H1 (cell line): ENCODE measurements around the gene COG7. TPM values are rescaled to one million over a fixed set of nuclear protein-coding genes. Genes with fewer than 3 reads are reported as not detected.

ENCODE experiments used
- CTCF ChIA-PET: fragments of 300-600 bp; sonication (Branson Sonifier 250); formaldehyde crosslinking; loops from one replicate; lab custom pipeline; 2021; ENCODE audit not compliant: partially characterized antibody; lab: Charles Lee
- POLR2A ChIA-PET: fragments of 300-600 bp; sonication (Branson Sonifier 250); formaldehyde crosslinking; loops from one replicate; lab custom pipeline; 2021; ENCODE audit warnings: inconsistent platforms; ENCODE audit not compliant: partially characterized antibody; lab: Charles Lee
- DNase-seq, 2 experiments: peaks; one replicate each; pipeline versions ENCODE4 v3.0.0 to v3.0.0-alpha.2; 2010 to 2022; ENCODE audit warnings: low spot score in 2 of 2, low read depth in 1 of 2, mixed read lengths in 1 of 2
- FAIRE-seq: peaks from 2 replicates; lab custom pipeline; 2011; peaks lifted over from hg19 to GRCh38; lab: Jason Lieb, UNC
- H2AFZ ChIP-seq: 2 replicates; pipeline ENCODE4 v1.8.1; 2012; ENCODE audit warnings: low read length, inconsistent platforms
- H2AK5ac ChIP-seq: 2 replicates; pipeline ENCODE4 v1.6.1; 2013; ENCODE audit warnings: low read depth, low read length
- H2BK120ac ChIP-seq: replicated peaks from 2 replicates; pipeline ENCODE3; 2013; ENCODE audit warnings: low read depth, low read length, inconsistent platforms
- H2BK12ac ChIP-seq: 2 replicates; pipeline ENCODE4 v1.6.1; 2013; ENCODE audit warnings: low read depth, low read length
- H2BK15ac ChIP-seq: 2 replicates; pipeline ENCODE4 v1.6.1; 2013; ENCODE audit warnings: low read length
- H2BK20ac ChIP-seq: 2 replicates; pipeline ENCODE4 v1.6.1; 2013; ENCODE audit warnings: low read length
- H2BK5ac ChIP-seq: 2 replicates; pipeline ENCODE4 v1.6.1; 2013; ENCODE audit warnings: low read depth, low read length
- H3K14ac ChIP-seq: 2 replicates; pipeline ENCODE4 v1.6.1; 2013; ENCODE audit warnings: inconsistent platforms; ENCODE audit not compliant: insufficient read length
- H3K18ac ChIP-seq: 2 replicates; pipeline ENCODE4 v1.6.1; 2013; ENCODE audit warnings: low read length; ENCODE audit errors: extremely low read depth
- H3K23ac ChIP-seq: 2 replicates; pipeline ENCODE4 v1.6.1; 2013; ENCODE audit warnings: inconsistent platforms; ENCODE audit not compliant: insufficient read length
- H3K23me2 ChIP-seq: 2 replicates; pipeline ENCODE4 v1.6.1; 2013; ENCODE audit warnings: low read depth, low read length
- H3K27ac ChIP-seq: 2 replicates; pipeline ENCODE4 v1.6.1; 2011; ENCODE audit warnings: low read depth, low read length, inconsistent platforms
- H3K27me3 ChIP-seq, 4 experiments: replicated peaks in 1 of 4; 1 replicate in 1 of 4; 2 replicates in 3 of 4; pipeline versions ENCODE4 v1.6.1 to v1.8.1; 2011 to 2013; ENCODE audit warnings: low read length in 3 of 4, mild to moderate bottlenecking in 3 of 4, inconsistent platforms in 2 of 4, mixed read lengths in 2 of 4, moderate library complexity in 1 of 4; ENCODE audit not compliant: control insufficient read depth in 3 of 4, insufficient read depth in 3 of 4; ENCODE audit errors: extremely low read depth in 1 of 4
- H3K36me3 ChIP-seq, 4 experiments: 2 replicates each; pipeline versions ENCODE4 v1.6.1 to v1.8.1; 2011 to 2013; ENCODE audit warnings: mild to moderate bottlenecking in 4 of 4, low read length in 3 of 4, moderate library complexity in 2 of 4, control low read depth in 1 of 4, inconsistent platforms in 1 of 4; ENCODE audit not compliant: insufficient read depth in 4 of 4, control insufficient read depth in 2 of 4
- H3K4ac ChIP-seq: replicated peaks from 2 replicates; pipeline ENCODE3; 2013; ENCODE audit warnings: low read length, low read depth, mixed read lengths, inconsistent platforms; ENCODE audit not compliant: insufficient read length
- H3K4me1 ChIP-seq, 4 experiments: replicated peaks in 1 of 4; 1 replicate in 1 of 4; 2 replicates in 3 of 4; pipeline versions ENCODE4 v1.6.1 to v1.8.1; 2011 to 2013; ENCODE audit warnings: low read length in 3 of 4, inconsistent platforms in 2 of 4, mixed read lengths in 1 of 4; ENCODE audit not compliant: insufficient read depth in 4 of 4, control insufficient read depth in 3 of 4
- H3K4me2 ChIP-seq, 2 experiments: 2 replicates each; pipeline versions ENCODE4 v1.6.1 to v1.8.1; 2011 to 2013; ENCODE audit warnings: low read depth in 2 of 2, low read length in 2 of 2, control low read depth in 1 of 2, inconsistent platforms in 1 of 2, mild to moderate bottlenecking in 1 of 2; ENCODE audit not compliant: insufficient read depth in 1 of 2
- H3K4me3 ChIP-seq, 4 experiments: fragments of 200-600, 300-600 bp in 1 of 4; sonication (generic), shearing (Covaris generic), sonication (Bioruptor Twin) in 1 of 4; 2 replicates each; pipeline versions ENCODE4 v1.5.1 to v1.8.1; 2011 to 2016; ENCODE audit warnings: low read length in 4 of 4, low read depth in 3 of 4, control low read depth in 2 of 4, inconsistent platforms in 2 of 4, mild to moderate bottlenecking in 2 of 4, mixed read lengths in 1 of 4, moderate library complexity in 1 of 4; ENCODE audit not compliant: insufficient read depth in 2 of 4; ENCODE audit errors: extremely low read depth in 1 of 4
- H3K56ac ChIP-seq: replicated peaks from 2 replicates; pipeline ENCODE3; 2013; ENCODE audit warnings: low read depth, mild to moderate bottlenecking, mixed read lengths, low read length, inconsistent platforms; ENCODE audit not compliant: insufficient read length
- H3K79me1 ChIP-seq: 2 replicates; pipeline ENCODE4 v1.6.1; 2013; ENCODE audit warnings: low read depth, low read length, control low read depth
- H3K79me2 ChIP-seq, 2 experiments: 2 replicates each; pipeline versions ENCODE4 v1.6.1 to v1.8.1; 2012 to 2013; ENCODE audit warnings: low read length in 2 of 2, mild to moderate bottlenecking in 2 of 2, inconsistent platforms in 1 of 2; ENCODE audit not compliant: insufficient read depth in 2 of 2, control insufficient read depth in 1 of 2
- H3K9ac ChIP-seq, 4 experiments: replicated peaks in 1 of 4; 1 replicate in 1 of 4; 2 replicates in 3 of 4; pipeline versions ENCODE4 v1.6.1 to v1.8.1; 2011 to 2013; ENCODE audit warnings: low read depth in 3 of 4, low read length in 3 of 4, control low read depth in 2 of 4, mild to moderate bottlenecking in 2 of 4, moderate library complexity in 2 of 4, inconsistent platforms in 1 of 4; ENCODE audit errors: extremely low read depth in 1 of 4
- H3K9me3 ChIP-seq, 2 experiments: 2 replicates each; pipeline versions ENCODE4 v1.6.1 to v1.8.1; 2012 to 2013; ENCODE audit warnings: mild to moderate bottlenecking in 2 of 2, moderate library complexity in 2 of 2, control low read depth in 1 of 2, inconsistent platforms in 1 of 2, low read depth in 1 of 2, low read length in 1 of 2, mixed read lengths in 1 of 2; ENCODE audit not compliant: insufficient read depth in 2 of 2
- H4K20me1 ChIP-seq, 2 experiments: replicated peaks in 1 of 2; 2 replicates each; pipeline versions ENCODE3 to v1.8.1; 2011 to 2013; ENCODE audit warnings: inconsistent platforms in 2 of 2, low read length in 2 of 2, mild to moderate bottlenecking in 1 of 2; ENCODE audit not compliant: insufficient read depth in 2 of 2, control insufficient read depth in 1 of 2
- H4K5ac ChIP-seq: 2 replicates; pipeline ENCODE4 v1.6.1; 2013; ENCODE audit warnings: low read length, low read depth, mixed read lengths, inconsistent platforms; ENCODE audit not compliant: insufficient read length
- H4K8ac ChIP-seq: 2 replicates; pipeline ENCODE4 v1.8.0; 2013; ENCODE audit warnings: mild to moderate bottlenecking, moderate library complexity, low read length, inconsistent platforms; ENCODE audit not compliant: insufficient read depth; ENCODE audit errors: extremely low read depth
- H4K91ac ChIP-seq: replicated peaks from 2 replicates; pipeline ENCODE3; 2013; ENCODE audit warnings: low read length, mixed read lengths, inconsistent platforms; ENCODE audit not compliant: insufficient read length
- ASH2L ChIP-seq: fragments of 200-600, 300-600 bp; sonication (generic); IDR thresholded peaks from one replicate; pipeline ENCODE4 v1.7.1; 2017; ENCODE audit warnings: low read length
- CEBPB ChIP-seq: IDR thresholded peaks from 2 replicates; pipeline ENCODE4 v1.6.1; 2012; ENCODE audit warnings: low read depth, low read length
- EP300 ChIP-seq, 2 experiments: IDR thresholded peaks; 1 replicate in 1 of 2; 2 replicates in 1 of 2; pipeline ENCODE4 v1.6.1; 2011 to 2012; ENCODE audit warnings: low read depth in 2 of 2, low read length in 2 of 2, mild to moderate bottlenecking in 2 of 2, borderline replicate concordance in 1 of 2, inconsistent platforms in 1 of 2, moderate library complexity in 1 of 2
- HDAC2 ChIP-seq, 2 experiments: fragments of 300-600 bp in 1 of 2; sonication (generic) in 1 of 2; IDR thresholded peaks; 2 replicates each; pipeline ENCODE4 v1.6.1; 2011 to 2012; ENCODE audit warnings: low read depth in 2 of 2, low read length in 2 of 2, mild to moderate bottlenecking in 2 of 2, moderate library complexity in 2 of 2, borderline replicate concordance in 1 of 2, inconsistent platforms in 1 of 2
- JUND ChIP-seq: IDR thresholded peaks from 2 replicates; pipeline ENCODE4 v1.6.1; 2011; ENCODE audit warnings: mild to moderate bottlenecking, improper control_type of control experiment, low read length
- KDM4A ChIP-seq: IDR thresholded peaks from one replicate; pipeline ENCODE4 v1.7.1; 2012; ENCODE audit warnings: low read depth, mild to moderate bottlenecking, moderate library complexity, low read length, inconsistent platforms; ENCODE audit not compliant: severe bottlenecking
- KDM5A ChIP-seq: fragments of 200-600 bp; IDR thresholded peaks from 2 replicates; pipeline ENCODE4 v1.7.1; 2012; ENCODE audit warnings: mild to moderate bottlenecking, low read length, inconsistent platforms, mixed read lengths
- NANOG ChIP-seq: IDR thresholded peaks from 2 replicates; pipeline ENCODE4 v1.6.1; 2011; ENCODE audit warnings: low read length, low read depth, mild to moderate bottlenecking, inconsistent platforms; ENCODE audit not compliant: insufficient read depth, poor library complexity, severe bottlenecking
- RXRA ChIP-seq: IDR thresholded peaks from 2 replicates; pipeline ENCODE4 v1.6.1; 2011; ENCODE audit warnings: low read depth, mild to moderate bottlenecking, low read length, moderate library complexity; ENCODE audit not compliant: insufficient read depth
- SAP30 ChIP-seq: fragments of 300-600 bp; sonication (generic); IDR thresholded peaks from 2 replicates; pipeline ENCODE4 v1.7.1; 2012; ENCODE audit warnings: low read length, moderate library complexity, mild to moderate bottlenecking, inconsistent platforms; ENCODE audit not compliant: insufficient read depth, insufficient replicate concordance
- SIN3A ChIP-seq, 2 experiments: IDR thresholded peaks in 1 of 2; conservative IDR thresholded peaks in 1 of 2; 2 replicates each; pipeline ENCODE4 v1.6.1; 2011 to 2012; ENCODE audit warnings: low read length in 2 of 2, improper control_type of control experiment in 1 of 2, low read depth in 1 of 2, mild to moderate bottlenecking in 1 of 2
- SRF ChIP-seq: IDR thresholded peaks from 2 replicates; pipeline ENCODE4 v1.6.1; 2011; ENCODE audit warnings: mild to moderate bottlenecking, low read depth, low read length, moderate library complexity
- WGBS, 2 experiments: shearing (Covaris generic) in 1 of 2; methylation state at CpG; one replicate each; pipeline versions ENCODE4 v1.1.6 to v1.1.7; 2013 to 2015; ENCODE audit warnings: low lambda C conversion rate in 2 of 2, mixed read lengths in 2 of 2, inconsistent platforms in 1 of 2, low coverage in 1 of 2, missing lambda C conversion rate in 1 of 2; ENCODE audit not compliant: insufficient replicate concordance in 2 of 2, insufficient coverage in 1 of 2, insufficient read length in 1 of 2; ENCODE audit errors: extremely low coverage in 1 of 2, missing lambda C conversion rate in 1 of 2; 5-methylcytosine and 5-hydroxymethylcytosine counted together
- polyA plus RNA-seq, 7 experiments: library from polyadenylated mRNA; depleted of rRNA in 3 of 7; stranded (reverse) in 5 of 7; unstranded in 2 of 7; fragments of >200 nt in 5 of 7; fragments of 200-250 nt in 2 of 7; gene quantifications; 1 replicate in 5 of 7; 2 replicates in 1 of 7; 4 replicates in 1 of 7; pipeline versions ENCODE4 v1.2.1 to v1.2.3, GENCODE V29; 2011 to 2013; ENCODE audit warnings: missing spikeins in 2 of 7, mixed read lengths in 2 of 7
- total RNA-seq: library from RNA; stranded (reverse); fragmentation: NEBNext Ultra II Directional; extraction: Animal tissue kit (Norgen Biotek cat#: 25700); gene quantifications from 2 replicates; pipeline ENCODE4 v1.2.1, GENCODE V29; 2021

Gene COG7
- total and polyA plus RNA-seq, 2 of the 8 experiments (the other 6 are each of a cell fraction or from before 2014, with no cell fraction given), result 17.2 to 40.4 TPM

DNA sequence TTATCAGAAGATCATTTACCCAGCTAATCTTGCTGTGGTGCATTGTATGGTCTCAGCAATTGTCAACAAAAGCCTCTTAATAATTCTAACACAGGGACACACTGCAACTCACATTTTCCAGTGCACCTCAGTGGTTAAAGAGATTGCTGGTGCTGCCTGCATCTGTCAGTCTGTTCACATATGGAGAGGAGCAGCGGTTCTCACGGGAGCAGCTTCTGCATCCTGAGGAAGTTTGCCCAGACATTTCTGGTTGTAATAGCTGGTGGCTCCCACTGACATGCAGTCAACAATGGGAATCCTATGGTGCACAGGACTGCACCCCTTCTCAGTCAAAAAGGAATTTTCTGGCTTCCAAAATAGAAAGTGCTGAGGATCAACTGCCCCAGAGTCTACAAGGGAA is 49.5 kb upstream of the COG7 start:
- Histone ChIP-seq H3K36me3 (peaks cover 0 to 5% (median 1%) of the 10 kb centered on the region in 4 experiments; a peak in 4 of 8 replicates), H3K23me2 (no peaks in the 10 kb centered on the region), H2BK5ac (0 out of 2 replicates have a peak overlapping the region, but pooled peaks have one; percentile 6), H4K5ac (no peak overlapping the region), H4K91ac (no peak overlapping the region), H3K23ac (no peak overlapping the region), H3K79me2 (peaks cover 33 to 100% of the 10 kb centered on the region in 2 experiments), H4K20me1 (peaks cover 44 to 48% of the 10 kb centered on the region in 2 experiments), H2BK120ac (no peak overlapping the region), H3K4me1 (peaks cover 0 to 14% (median 4%) of the 10 kb centered on the region in 4 experiments; a peak in 4 of 7 replicates), H2BK20ac (no peak overlapping the region), H3K27me3 (no peaks in the 10 kb centered on the region), H2BK12ac (no peak overlapping the region), H3K4me2 (no peak overlapping the region; a peak in 1 of 4 replicates), H3K79me1 (peaks cover 35% of the 10 kb centered on the region), H3K4ac (no peak overlapping the region), H4K8ac (no peak overlapping the region), H3K9me3 (no peaks in the 10 kb centered on the region), H3K9ac (no peak overlapping the region), H3K14ac (no peak overlapping the region), H2AK5ac (no peak overlapping the region), H3K18ac (no peak overlapping the region), H2AFZ (no peak overlapping the region), H3K56ac (no peak overlapping the region), H3K4me3 (no peak overlapping the region), H3K27ac (no peak overlapping the region), H2BK15ac (no peak overlapping the region)
- POLR2A ChIA-PET, result no interaction called here
- no peak for DNase-seq
- WGBS, 2 experiments, result 80% methylated on average over 2 of the region's 2 CpGs; no CpG with 5 or more reads in 1 of the 2 experiments
- no peak for FAIRE-seq
- CTCF ChIA-PET, result interaction anchor here (0.7 to 1.3 kb wide), 2 partner anchors 67 to 112 kb away, joined by 3 read pairs; no protein-coding TSS in a partner anchor
- TF ChIP-seq HDAC2 (IDR thresholded peaks at IDR 0.05; ENCODE audit: borderline replicate concordance in 1 of 2, low read depth in 2 of 2, low read length in 2 of 2) (no peak), SAP30 (no peak), KDM4A (no peak), SIN3A (conservative IDR thresholded peaks at IDR 0.05 in 1 of 2, IDR thresholded peaks at IDR 0.05 in 1 of 2; ENCODE audit: low read depth in 1 of 2, low read length in 2 of 2) (no peak), KDM5A (no peak), EP300 (IDR thresholded peaks at IDR 0.05; ENCODE audit: borderline replicate concordance in 1 of 2, low read depth in 2 of 2, low read length in 2 of 2) (no peak), SRF (no peak), NANOG (no peak), JUND (no peak), ASH2L (no peak), CEBPB (no peak), RXRA (no peak)
